Measurements from ENCODE around the gene SYNPO2.

SYNPO2 gene

GRCh38 chr4:118883861-118884260, 4.8 kb upstream of the SYNPO2 start:
- TF ChIP-seq CTCF (IDR thresholded peaks at IDR 0.05; ENCODE audit: low read depth, low read length): no peak

GRCh38 chr4:118884716-118885115, 3.9 kb upstream of the SYNPO2 start:
- TF ChIP-seq CTCF (IDR thresholded peaks at IDR 0.05; ENCODE audit: low read depth, low read length): no peak
- no peak overlapping the region for H3K4me3 ChIP-seq (ENCODE audit: low read depth, low read length)

More at GRCh38 chr4:118883861-118884260, 4.8 kb upstream of the SYNPO2 start:
- H3K4me3 ChIP-seq (ENCODE audit: low read depth, low read length): no peak overlapping the region

GRCh38 chr4:118889312-118889691, 648 bp downstream of the SYNPO2 start:
- H3K4me3 ChIP-seq (ENCODE audit: low read depth, low read length): peak overlapping the region; percentile 58
- no peak for TF ChIP-seq CTCF (IDR thresholded peaks at IDR 0.05; ENCODE audit: low read depth, low read length)

GRCh38 chr4:118894034-118894433, 5.4 kb downstream of the SYNPO2 start:
- no peak overlapping the region for H3K4me3 ChIP-seq (ENCODE audit: low read depth, low read length)
- no peak for TF ChIP-seq CTCF (IDR thresholded peaks at IDR 0.05; ENCODE audit: low read depth, low read length)

- no peak for TF ChIP-seq CTCF (IDR thresholded peaks at IDR 0.05; ENCODE audit: low read depth, low read length)
- no peak overlapping the region for H3K4me3 ChIP-seq (ENCODE audit: low read depth, low read length)
These were observed 9.6 kb downstream of the SYNPO2 start for GRCh38 chr4:118898221-118898620.

- no peak overlapping the region for H3K4me3 ChIP-seq (ENCODE audit: low read depth, low read length)
These were observed 10.1 kb downstream of the SYNPO2 start for GRCh38 chr4:118898684-118899138.

GRCh38 chr4:118904418-118904817, 15.8 kb downstream of the SYNPO2 start:
- TF ChIP-seq CTCF (IDR thresholded peaks at IDR 0.05; ENCODE audit: low read depth, low read length): no peak
- no peak overlapping the region for H3K4me3 ChIP-seq (ENCODE audit: low read depth, low read length)

More at GRCh38 chr4:118898684-118899138, 10.1 kb downstream of the SYNPO2 start:
- no peak for TF ChIP-seq CTCF (IDR thresholded peaks at IDR 0.05; ENCODE audit: low read depth, low read length)
